NCI-H2196 (cell line): ENCODE measurements around the gene ARID5B.
A peak's percentile ranks its signal among the peaks of the same experiment; 100 is the strongest.

ENCODE experiments used
- DNase-seq: peaks from one replicate; lab custom pipeline; 2025; ENCODE audit not compliant: unreplicated experiment; lab: John Stamatoyannopoulos, UW

ARID5B gene

DNA sequence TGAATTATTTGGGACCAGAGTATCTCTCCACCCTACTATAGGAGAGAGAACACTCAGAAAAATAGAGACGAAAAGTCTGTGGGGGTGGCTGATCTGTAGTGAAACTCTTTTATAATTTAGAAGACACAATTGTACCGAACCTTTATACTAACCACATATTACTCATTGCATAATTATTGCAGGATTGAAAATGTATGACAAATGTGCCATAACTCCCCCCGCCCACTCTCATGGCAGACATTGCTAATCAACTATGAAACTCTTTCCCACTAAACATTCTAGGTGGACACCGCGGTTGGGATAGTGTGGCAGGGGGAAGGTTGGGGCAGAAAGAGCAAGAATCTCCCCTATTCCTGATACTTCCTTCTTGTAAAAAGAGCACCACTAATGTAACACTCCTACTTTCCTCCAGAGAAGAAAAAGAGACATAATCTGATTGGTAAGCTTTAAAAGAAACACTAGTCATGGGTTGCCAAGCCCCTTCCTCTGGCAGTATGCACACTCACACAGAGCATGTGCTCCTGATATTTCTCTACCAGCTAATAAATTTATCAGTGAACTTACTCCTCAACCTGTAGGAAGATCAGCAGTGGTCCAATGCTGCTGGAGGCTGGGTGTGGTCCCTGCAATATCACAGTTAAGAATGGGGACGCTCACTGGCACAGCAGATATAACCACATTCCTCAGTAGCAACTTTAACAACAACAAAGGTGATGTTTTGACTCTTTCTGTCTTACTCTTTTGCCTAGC, 18.7 kb upstream of the ARID5B start:
- no peak for DNase-seq

- no peak for DNase-seq
Measured at GRCh38 chr10:61883371-61884025, 18.0 kb upstream of the ARID5B start.

DNA sequence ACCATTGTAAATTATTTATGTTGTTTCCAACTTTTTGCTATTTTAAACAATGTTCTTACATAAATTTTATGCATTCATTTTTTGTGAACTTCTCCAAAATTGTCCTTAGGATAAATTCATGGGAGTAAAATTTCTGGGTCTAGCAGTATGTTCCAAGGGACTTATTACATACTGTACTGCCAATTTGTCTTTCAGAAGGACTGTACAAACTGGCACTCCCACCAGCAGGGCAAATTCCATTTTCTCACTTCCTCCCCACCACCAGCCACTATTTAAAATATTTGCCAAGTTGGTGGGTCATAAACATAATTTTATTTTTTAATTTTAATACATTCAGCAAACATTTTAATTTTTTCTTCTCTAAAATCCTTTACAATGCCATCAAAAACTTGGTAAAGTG, 13.7 kb upstream of the ARID5B start:
- DNase-seq = no peak

GRCh38 chr10:61888744-61889143, 12.8 kb upstream of the ARID5B start:
- DNase-seq = no peak

GRCh38 chr10:61890430-61890829, 11.1 kb upstream of the ARID5B start:
- no peak for DNase-seq

- no peak for DNase-seq
Measured at GRCh38 chr10:61890881-61891409, 10.6 kb upstream of the ARID5B start.

DNA sequence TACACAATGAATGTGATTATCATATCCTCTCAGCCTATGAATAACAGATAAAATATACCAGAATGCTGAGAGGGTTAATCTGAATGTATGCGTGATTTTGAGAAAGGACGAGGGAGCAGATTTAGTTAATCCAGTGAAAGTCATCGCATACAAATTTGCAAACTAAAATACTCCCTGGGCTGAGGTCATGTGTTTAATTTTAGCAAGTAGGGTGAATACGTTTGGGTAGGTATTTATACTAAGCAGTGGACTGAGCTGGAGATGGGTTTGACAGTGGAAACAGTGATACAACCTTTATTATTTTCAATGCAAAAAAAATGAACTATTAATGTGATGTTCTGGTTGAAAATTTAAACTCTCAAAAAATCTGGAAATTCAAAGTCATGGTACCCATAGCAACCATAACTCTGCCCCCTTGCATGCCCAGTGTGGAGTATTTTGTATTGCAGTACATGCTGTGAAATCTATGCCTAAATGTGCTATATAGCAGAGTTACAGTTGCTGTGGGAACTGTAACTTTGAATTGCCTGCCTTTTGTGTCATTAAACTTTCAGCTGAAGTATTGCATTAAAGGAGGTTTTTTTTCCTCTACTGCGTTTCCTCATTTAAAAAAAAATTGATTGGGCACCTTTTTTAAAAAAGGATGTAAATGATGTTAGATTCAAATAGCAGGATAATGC, 9.5 kb upstream of the ARID5B start:
- no peak for DNase-seq

GRCh38 chr10:61892961-61893360, 8.5 kb upstream of the ARID5B start:
- no peak for DNase-seq

DNA sequence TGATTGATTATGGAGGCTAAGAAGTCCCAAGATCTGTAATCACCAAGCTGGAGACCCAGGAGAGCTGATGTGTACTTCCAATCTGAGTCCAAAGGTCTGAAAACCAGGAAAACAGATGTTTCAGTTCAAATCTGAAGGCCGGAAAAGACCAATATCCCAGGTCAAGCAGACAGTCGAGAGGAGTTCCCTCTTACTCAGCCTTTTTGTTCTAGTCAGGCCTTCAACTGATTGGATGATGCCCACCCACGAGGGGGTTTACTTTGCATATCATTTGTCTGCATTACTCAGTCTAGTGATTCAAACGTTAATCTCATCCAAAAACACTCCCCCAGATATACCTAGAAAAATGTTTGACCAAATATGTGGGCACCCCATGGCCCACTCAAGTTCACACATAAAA, 7.4 kb upstream of the ARID5B start:
- no peak for DNase-seq

GRCh38 chr10:61895898-61896600, 5.5 kb upstream of the ARID5B start:
- no peak for DNase-seq

GRCh38 chr10:61896854-61897661, 4.4 kb upstream of the ARID5B start:
- no peak for DNase-seq

DNA sequence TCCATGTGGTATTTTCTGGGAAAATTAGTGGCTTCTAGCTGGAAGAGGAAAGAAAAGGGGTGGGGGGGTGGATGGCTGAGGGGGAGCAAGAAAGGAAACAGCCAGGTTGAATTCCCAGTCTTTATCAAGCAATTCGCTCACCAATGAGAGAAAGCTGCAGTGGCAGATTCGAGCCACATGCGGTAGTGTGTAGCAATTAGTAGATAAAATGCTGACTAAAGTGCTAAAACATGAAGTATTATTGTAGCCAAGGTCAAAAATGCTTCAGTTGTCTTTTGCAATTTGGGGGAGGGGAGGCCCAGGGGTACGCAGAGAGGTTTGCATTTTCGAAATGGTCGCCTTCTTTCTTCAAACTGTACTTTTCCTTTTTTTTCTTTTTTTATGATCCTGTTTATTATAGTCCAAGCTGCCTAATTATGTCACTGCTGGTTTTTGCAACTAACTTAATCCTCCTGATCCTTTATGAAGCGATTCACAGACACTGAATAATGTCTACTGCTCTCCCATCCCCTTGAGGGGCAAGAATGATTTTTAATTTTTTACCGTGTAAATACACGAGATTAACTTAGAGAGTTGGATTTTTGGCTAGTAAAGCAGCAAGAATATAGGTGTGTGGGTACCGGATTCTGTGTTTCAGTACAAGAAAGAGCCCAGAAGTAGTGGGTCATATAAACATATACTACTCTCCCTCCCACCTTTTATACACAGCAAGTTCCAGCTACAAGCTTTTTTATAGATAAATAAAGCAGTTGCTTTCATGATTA, 3.6 kb upstream of the ARID5B start:
- no peak for DNase-seq

DNA sequence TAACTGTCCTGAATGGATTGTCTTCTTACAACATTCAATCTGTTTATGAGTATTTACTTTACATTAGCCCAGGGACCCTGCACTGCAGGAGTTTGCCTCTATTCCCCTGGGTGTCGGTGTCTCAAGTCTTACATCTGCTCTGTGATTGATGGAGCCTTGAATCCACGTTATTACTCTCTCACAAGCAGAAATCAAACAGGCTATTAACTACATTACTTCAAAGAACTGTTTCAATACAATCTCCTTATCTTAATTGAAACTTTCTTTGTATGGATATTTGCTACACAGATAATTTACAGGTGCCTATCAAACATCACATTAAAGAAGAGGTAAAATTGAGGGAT, 3.1 kb upstream of the ARID5B start:
- no peak for DNase-seq

GRCh38 chr10:61899069-61899531, 2.4 kb upstream of the ARID5B start:
- DNase-seq = no peak

DNA sequence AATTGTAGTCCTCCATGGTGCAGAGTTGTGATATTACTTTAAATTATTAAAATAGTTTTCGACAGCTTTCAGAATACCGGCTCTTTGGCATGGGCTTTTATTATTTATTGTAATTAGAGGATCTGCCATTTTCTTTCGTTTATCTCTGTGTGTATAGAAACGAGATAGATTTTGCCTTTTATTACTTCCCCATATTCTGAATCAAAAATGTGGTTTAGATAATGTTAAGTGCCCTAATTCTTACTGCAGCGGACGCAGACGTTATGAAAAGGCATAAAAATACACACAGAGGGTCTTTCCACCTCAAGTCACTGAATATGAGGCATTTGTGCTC, 1.9 kb upstream of the ARID5B start:
- no peak for DNase-seq

DNA sequence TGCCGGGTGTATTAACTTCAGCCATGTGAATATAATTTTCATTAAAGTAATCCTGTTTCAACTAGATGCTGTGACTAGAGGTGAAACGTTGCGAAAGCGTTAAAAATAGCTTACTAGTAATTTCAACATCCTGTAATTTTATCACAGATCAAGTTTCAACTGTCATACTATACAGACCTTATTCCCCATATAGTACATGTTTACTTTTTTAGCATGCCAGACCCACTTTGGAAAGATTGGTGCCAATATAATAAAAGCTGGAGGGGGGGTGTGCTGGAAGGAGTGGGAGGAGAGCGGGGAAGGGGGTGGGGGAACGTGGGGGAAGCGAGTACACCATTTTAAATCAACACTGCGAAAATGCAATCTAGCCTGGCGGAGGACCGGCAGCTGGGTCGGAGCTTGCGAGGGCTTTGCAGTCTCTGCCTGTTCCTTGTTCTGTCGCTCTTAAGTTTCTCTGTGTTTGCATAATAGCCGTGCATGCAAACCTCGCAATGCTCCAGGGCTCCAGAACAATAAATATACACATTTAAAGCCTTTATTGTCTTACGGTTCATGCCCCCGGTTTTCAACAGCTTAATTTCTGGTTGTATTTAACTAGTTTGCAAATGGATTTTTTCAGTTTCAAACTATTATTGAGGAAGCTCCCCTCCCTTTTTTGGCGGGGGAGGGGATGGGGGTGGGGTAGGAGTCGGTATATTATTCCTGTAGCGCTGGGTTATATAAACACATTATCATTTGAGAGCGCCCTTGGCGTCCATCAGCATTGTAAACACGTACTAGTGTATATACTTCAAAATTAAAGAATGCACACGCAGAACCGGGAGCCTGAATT, 1.3 kb upstream of the ARID5B start:
- peak; percentile 16 for DNase-seq

- DNase-seq = no peak
Measured at GRCh38 chr10:61901829-61902444, 438 bp downstream of the ARID5B start.

GRCh38 chr10:61902445-61903220, 1.1 kb downstream of the ARID5B start:
- peak; percentile 22 for DNase-seq
